Naive B cell (primary cell): ENCODE measurements around the gene RAD21L1. TPM values are rescaled to one million over a fixed set of nuclear protein-coding genes. Genes with fewer than 3 reads are reported as not detected.
A peak's percentile ranks its signal among the peaks of the same experiment; 100 is the strongest.
"Not testable (repeated sequence)": the region's sequence is repeated elsewhere in the genome, so short reads cannot be mapped to it uniquely, and the experiment has no call there.

Experiments used
- ATAC-seq, 2 donors: fragments of 150-1000 bp; cut with Tn5 transposase; 2 replicates each; pipeline ENCODE4 v1.10.0; 2021; ENCODE audit warnings: low read depth in 2 of 2, mild to moderate bottlenecking in 2 of 2, moderate library complexity in 2 of 2
- DNase-seq: peaks from one replicate; pipeline ENCODE4 v3.0.0; 2022
- H3K27ac Mint-ChIP-seq, 6 donors: one replicate each; pipeline ENCODE4 v1.8.0; 2020 to 2022; ENCODE audit warnings: mild to moderate bottlenecking in 6 of 6, mixed read lengths in 6 of 6, moderate library complexity in 5 of 6, inconsistent platforms in 2 of 6
- H3K27me3 Mint-ChIP-seq, 3 donors: one replicate each; pipeline ENCODE4 v1.8.0; 2021 to 2022; ENCODE audit warnings: mixed read lengths in 3 of 3, mild to moderate bottlenecking in 1 of 3
- H3K36me3 Mint-ChIP-seq, 2 donors: one replicate each; pipeline ENCODE4 v1.8.0; 2020 to 2022; ENCODE audit warnings: mixed read lengths in 2 of 2, inconsistent platforms in 1 of 2, mild to moderate bottlenecking in 1 of 2
- H3K4me1 Mint-ChIP-seq, 3 donors: one replicate each; pipeline ENCODE4 v1.8.0; 2020 to 2022; ENCODE audit warnings: mixed read lengths in 3 of 3, inconsistent platforms in 1 of 3, mild to moderate bottlenecking in 1 of 3, moderate library complexity in 1 of 3
- H3K4me3 Mint-ChIP-seq, 8 donors: one replicate each; pipeline ENCODE4 v1.8.0; 2020 to 2022; ENCODE audit warnings: mild to moderate bottlenecking in 8 of 8, mixed read lengths in 8 of 8, moderate library complexity in 8 of 8, inconsistent platforms in 2 of 8
- H3K9me3 Mint-ChIP-seq, 7 donors: one replicate each; pipeline ENCODE4 v1.8.0; 2020 to 2022; ENCODE audit warnings: mixed read lengths in 7 of 7, mild to moderate bottlenecking in 5 of 7, inconsistent platforms in 2 of 7, moderate library complexity in 1 of 7
- polyA plus RNA-seq, 6 donors: library from polyadenylated mRNA; unstranded; fragments of 300-500 nt; fragmentation: Illumina TruSeq; gene quantifications; one replicate each; pipeline ENCODE4 v1.2.3, GENCODE V29; 2021; ENCODE audit warnings: low read depth in 6 of 6

RAD21L1 gene
- polyA plus RNA-seq, 6 donors from 2014 or later = not detected

- peaks cover 13 to 24% (median 21%) of the 10 kb centered on the region in 3 donors for H3K27me3 Mint-ChIP-seq
- H3K27ac Mint-ChIP-seq, H3K36me3 Mint-ChIP-seq, DNase-seq, H3K4me3 Mint-ChIP-seq, H3K9me3 Mint-ChIP-seq, ATAC-seq, H3K4me1 Mint-ChIP-seq: not testable (repeated sequence)
Measured at GRCh38 chr20:1250282-1250681, 24.4 kb downstream of the RAD21L1 start.

- Mint-ChIP-seq H3K9me3 (peaks cover 0 to 9% (median 4%) of the 10 kb centered on the region in 7 donors), H3K27me3 (peaks cover 18 to 34% (median 32%) of the 10 kb centered on the region in 3 donors), H3K4me1 (no peaks in the 10 kb centered on the region), H3K4me3 (no peak overlapping the region), H3K36me3 (no peaks in the 10 kb centered on the region), H3K27ac (no peak overlapping the region)
- DNase-seq = no peak
- ATAC-seq = no peak
Measured at GRCh38 chr20:1252416-1252815, 26.6 kb downstream of the RAD21L1 start.

DNA sequence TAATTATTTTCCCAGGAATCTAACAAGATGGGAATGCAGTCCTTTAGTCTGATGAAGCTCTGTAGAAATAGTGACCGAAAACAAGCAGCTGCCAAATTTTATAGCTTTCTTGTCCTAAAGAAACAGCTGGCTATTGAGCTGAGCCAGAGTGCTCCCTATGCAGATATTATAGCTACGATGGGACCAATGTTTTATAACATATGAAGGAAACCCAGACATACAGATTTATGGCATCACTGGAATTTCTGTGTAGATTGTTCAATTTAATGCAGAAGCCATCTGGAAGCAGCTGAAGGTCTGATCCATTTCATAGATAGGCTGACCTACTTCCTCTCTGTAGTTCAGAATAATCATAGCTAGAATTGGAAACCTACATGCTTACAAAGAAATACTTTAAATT, 28.4 kb downstream of the RAD21L1 start:
- H3K9me3 Mint-ChIP-seq = peaks cover 0 to 9% (median 4%) of the 10 kb centered on the region in 7 donors
- peaks cover 18 to 34% (median 32%) of the 10 kb centered on the region in 3 donors for H3K27me3 Mint-ChIP-seq

GRCh38 chr20:1255675-1256074, 29.8 kb downstream of the RAD21L1 start:
- H3K4me3 Mint-ChIP-seq = no peak overlapping the region
- H3K27ac Mint-ChIP-seq = no peak overlapping the region
- H3K36me3 Mint-ChIP-seq = no peaks in the 10 kb centered on the region
- DNase-seq = no peak
- H3K4me1 Mint-ChIP-seq = no peaks in the 10 kb centered on the region
- no peak for ATAC-seq
- peaks cover 0 to 9% (median 4%) of the 10 kb centered on the region in 7 donors for H3K9me3 Mint-ChIP-seq
- H3K27me3 Mint-ChIP-seq = peaks cover 18 to 34% (median 32%) of the 10 kb centered on the region in 3 donors

More for the DNA sequence above, 28.4 kb downstream of the RAD21L1 start:
- Mint-ChIP-seq H3K36me3 (no peaks in the 10 kb centered on the region), H3K4me1 (no peaks in the 10 kb centered on the region), H3K4me3 (no peak overlapping the region), H3K27ac (no peak overlapping the region)
- ATAC-seq (no peak), DNase-seq (no peak)

- H3K36me3 Mint-ChIP-seq = no peaks in the 10 kb centered on the region
- ATAC-seq = no peak
- peaks cover 11% of the 10 kb centered on the region in 3 donors for H3K4me1 Mint-ChIP-seq
Measured at GRCh38 chr20:1263853-1264252, 38.0 kb downstream of the RAD21L1 start.

DNA sequence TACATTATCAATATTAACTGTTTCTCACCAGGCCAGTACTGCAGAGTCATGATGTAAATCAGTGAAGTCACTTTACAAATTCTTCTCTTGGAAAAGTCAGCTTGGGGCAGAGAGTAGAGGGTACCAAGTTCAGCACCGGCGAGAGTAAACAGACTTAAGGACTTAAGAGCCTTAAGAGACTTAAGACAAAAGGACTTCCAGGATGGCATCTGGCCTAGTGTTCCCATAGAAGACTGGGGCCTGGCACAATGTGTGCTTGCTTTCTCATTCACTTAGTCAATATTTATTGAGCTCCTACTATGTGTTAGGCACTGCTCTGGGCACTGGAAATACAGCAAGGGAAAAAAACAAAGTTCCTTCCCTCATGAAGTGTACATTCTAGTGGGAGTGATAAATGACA, 38.9 kb downstream of the RAD21L1 start:
- no peak for ATAC-seq
- H3K4me3 Mint-ChIP-seq = peak overlapping the region in 7 of 8 donors; percentile 6 to 94 (median 81)
- H3K27me3 Mint-ChIP-seq = peaks cover 0 to 26% (median 4%) of the 10 kb centered on the region in 3 donors
- H3K9me3 Mint-ChIP-seq = peaks cover 0 to 12% (median 6%) of the 10 kb centered on the region in 7 donors
- H3K4me1 Mint-ChIP-seq = peaks cover 11% of the 10 kb centered on the region in 3 donors
- peak overlapping the region in 1 of 6 donors; percentile 86 for H3K27ac Mint-ChIP-seq
- H3K36me3 Mint-ChIP-seq = no peaks in the 10 kb centered on the region
- DNase-seq = no peak

More at GRCh38 chr20:1263853-1264252, 38.0 kb downstream of the RAD21L1 start:
- DNase-seq = no peak
- H3K27ac Mint-ChIP-seq = no peak overlapping the region
- H3K9me3 Mint-ChIP-seq = peaks cover 0 to 12% (median 6%) of the 10 kb centered on the region in 7 donors
- H3K4me3 Mint-ChIP-seq = peak overlapping the region in 1 of 8 donors; percentile 9
- H3K27me3 Mint-ChIP-seq = peaks cover 0 to 26% (median 4%) of the 10 kb centered on the region in 3 donors

GRCh38 chr20:1265226-1265915, 39.5 kb downstream of the RAD21L1 start:
- H3K4me3 Mint-ChIP-seq = peak overlapping the region; percentile 80 to 94 (median 88)
- H3K27me3 Mint-ChIP-seq = peaks cover 0 to 26% (median 4%) of the 10 kb centered on the region in 3 donors
- H3K36me3 Mint-ChIP-seq = no peaks in the 10 kb centered on the region
- no peak for ATAC-seq
- H3K4me1 Mint-ChIP-seq = peaks cover 11% of the 10 kb centered on the region in 3 donors
- peak overlapping the region in 5 of 6 donors; percentile 85 to 94 (median 87) for H3K27ac Mint-ChIP-seq
- DNase-seq = no peak
- peaks cover 0 to 12% (median 6%) of the 10 kb centered on the region in 7 donors for H3K9me3 Mint-ChIP-seq

DNA sequence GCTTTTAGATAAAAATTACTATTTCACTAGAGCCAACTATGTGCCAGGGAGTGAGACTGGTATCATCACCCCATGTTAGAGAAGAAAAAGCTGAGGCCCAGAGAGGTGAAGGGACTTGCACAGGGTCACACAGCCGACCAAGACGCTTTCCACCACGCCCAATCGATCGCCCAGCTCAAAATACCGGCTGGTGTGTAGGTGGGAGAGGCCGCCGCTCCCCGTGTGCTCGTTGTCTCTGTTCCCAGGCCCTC, 40.0 kb downstream of the RAD21L1 start:
- no peak for DNase-seq
- H3K4me1 Mint-ChIP-seq = peaks cover 11% of the 10 kb centered on the region in 3 donors
- H3K27me3 Mint-ChIP-seq = peaks cover 0 to 26% (median 4%) of the 10 kb centered on the region in 3 donors
- ATAC-seq = no peak
- H3K27ac Mint-ChIP-seq = peak overlapping the region; percentile 25 to 94 (median 86)
- peaks cover 0 to 12% (median 6%) of the 10 kb centered on the region in 7 donors for H3K9me3 Mint-ChIP-seq
- H3K4me3 Mint-ChIP-seq = peak overlapping the region; percentile 80 to 94 (median 88)
- no peaks in the 10 kb centered on the region for H3K36me3 Mint-ChIP-seq

DNA sequence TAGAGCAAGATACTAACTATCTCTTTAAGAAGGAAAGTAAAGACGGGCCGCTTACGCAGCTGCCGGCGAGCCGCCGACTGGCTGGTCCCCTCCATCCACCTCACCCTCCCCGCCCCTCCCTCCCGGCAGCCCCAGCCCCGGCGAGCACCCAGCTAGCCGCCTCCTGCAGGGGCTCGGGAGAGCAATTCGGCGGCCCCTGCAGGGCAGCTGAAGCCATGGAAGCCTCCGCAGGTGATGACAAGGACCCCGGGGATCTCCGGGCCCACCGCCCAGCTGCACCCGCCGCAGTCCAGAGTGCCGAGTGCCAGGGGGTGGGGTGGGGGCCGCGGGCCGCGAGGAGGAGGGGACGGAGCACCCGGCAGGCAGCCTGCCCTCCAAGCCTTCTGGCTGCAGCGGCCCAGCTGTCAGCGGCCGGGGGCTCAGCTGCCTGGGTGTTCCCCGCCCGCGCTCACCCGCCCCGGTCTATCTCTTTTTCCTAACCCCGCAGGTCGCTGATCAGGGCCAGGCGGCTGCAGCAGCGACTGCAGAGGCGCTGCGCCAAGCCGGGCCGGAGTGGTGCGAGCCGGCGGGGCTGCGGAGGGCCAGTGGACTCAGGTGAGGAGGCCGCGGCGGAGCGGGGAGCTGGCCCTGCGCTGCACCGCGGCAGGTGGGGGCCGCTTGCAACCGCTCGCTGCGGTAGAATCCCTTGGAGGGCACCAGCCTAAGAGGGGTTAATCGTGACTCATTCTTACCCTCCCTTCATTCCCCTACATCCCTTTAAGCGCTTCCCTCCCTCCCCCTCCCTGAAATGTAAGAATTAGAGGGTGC, 40.5 kb downstream of the RAD21L1 start, which contains the start of gene SNPH:
TSS of gene SNPH (plus strand) at position 128 of the 807 bp plus-strand sequence. CDS start 29,946 bp downstream, outside the sequence.
- peak; percentile 90 to 93 for ATAC-seq
- Mint-ChIP-seq H3K9me3 (peaks cover 0 to 12% (median 6%) of the 10 kb centered on the region in 7 donors), H3K27me3 (peaks cover 0 to 26% (median 4%) of the 10 kb centered on the region in 3 donors), H3K4me1 (peaks cover 11% of the 10 kb centered on the region in 3 donors), H3K4me3 (peak within 1 kb of the TSS; percentile 80 to 94 (median 88)), H3K36me3 (no peaks in the 10 kb centered on the region), H3K27ac (peak within 1 kb of the TSS; percentile 25 to 94 (median 86))
- peak; percentile 48 for DNase-seq

- no peak for DNase-seq
- peaks cover 0 to 9% (median 5%) of the 10 kb centered on the region in 7 donors for H3K9me3 Mint-ChIP-seq
- no peaks in the 10 kb centered on the region for H3K36me3 Mint-ChIP-seq
- H3K27ac Mint-ChIP-seq = peak overlapping the region in 2 of 6 donors; percentile 26 to 66
- peaks cover 0 to 20% (median 3%) of the 10 kb centered on the region in 3 donors for H3K27me3 Mint-ChIP-seq
- peaks cover 11% of the 10 kb centered on the region in 3 donors for H3K4me1 Mint-ChIP-seq
- H3K4me3 Mint-ChIP-seq = peak overlapping the region; percentile 36 to 88 (median 78)
- ATAC-seq = no peak
Measured at GRCh38 chr20:1267161-1267560, 41.3 kb downstream of the RAD21L1 start.

- ATAC-seq (no peak), DNase-seq (no peak)
- H3K4me1 Mint-ChIP-seq = peaks cover 11% of the 10 kb centered on the region in 3 donors
- no peak overlapping the region for H3K27ac Mint-ChIP-seq
- H3K36me3 Mint-ChIP-seq = no peaks in the 10 kb centered on the region
- H3K9me3 Mint-ChIP-seq = peaks cover 0 to 5% (median under 1%) of the 10 kb centered on the region in 7 donors
- H3K27me3 Mint-ChIP-seq = peaks cover 0 to 12% (median 0%) of the 10 kb centered on the region in 3 donors
- peak overlapping the region in 4 of 8 donors; percentile 38 to 88 (median 66) for H3K4me3 Mint-ChIP-seq
Measured at GRCh38 chr20:1267809-1268374, 42.0 kb downstream of the RAD21L1 start.

GRCh38 chr20:1269235-1269634, 43.4 kb downstream of the RAD21L1 start:
- H3K9me3 Mint-ChIP-seq = no peaks in the 10 kb centered on the region
- peaks cover 11% of the 10 kb centered on the region in 3 donors for H3K4me1 Mint-ChIP-seq
- DNase-seq (no peak), ATAC-seq (no peak)
- peak overlapping the region in 1 of 6 donors; percentile 15 for H3K27ac Mint-ChIP-seq
- H3K4me3 Mint-ChIP-seq = no peak overlapping the region
- H3K27me3 Mint-ChIP-seq = peaks cover 0 to 7% (median 0%) of the 10 kb centered on the region in 3 donors
- H3K36me3 Mint-ChIP-seq = no peaks in the 10 kb centered on the region

DNA sequence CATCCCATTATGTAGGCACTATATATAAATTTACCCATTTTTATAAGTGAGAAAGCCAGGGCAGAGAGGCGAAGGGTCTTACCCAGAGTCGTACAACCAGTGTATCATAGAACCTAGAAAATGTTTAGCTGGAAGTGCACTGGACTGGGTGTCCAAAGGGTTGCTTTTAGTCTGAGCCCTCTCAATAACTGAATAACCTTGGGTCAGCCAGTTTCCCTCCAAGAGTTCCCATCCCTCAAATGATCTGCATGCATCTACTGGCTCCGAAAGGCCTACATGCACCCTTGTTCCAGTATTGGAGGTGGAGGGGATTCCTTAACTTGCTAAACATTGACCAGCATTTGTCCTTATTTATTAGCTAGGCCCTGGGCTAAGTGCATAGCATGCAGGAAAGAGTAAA, 44.0 kb downstream of the RAD21L1 start:
- H3K27me3 Mint-ChIP-seq = peaks cover 0 to 6% (median 0%) of the 10 kb centered on the region in 3 donors
- no peak overlapping the region for H3K4me3 Mint-ChIP-seq
- DNase-seq = no peak
- H3K27ac Mint-ChIP-seq = no peak overlapping the region
- ATAC-seq = no peak
- H3K4me1 Mint-ChIP-seq = peaks cover 10 to 11% (median 11%) of the 10 kb centered on the region in 3 donors
- no peaks in the 10 kb centered on the region for H3K36me3 Mint-ChIP-seq
- no peaks in the 10 kb centered on the region for H3K9me3 Mint-ChIP-seq
